ENCODE data around the gene LMX1B. TPM values are rescaled to one million over a fixed set of nuclear protein-coding genes. Genes with fewer than 3 reads are reported as not detected.

Gene LMX1B
- total RNA-seq, 1 experiment from 2014 or later, result 12.4 TPM

- ChIA-PET CTCF (interaction anchor here (0.7 to 8.8 kb wide), 5 partner anchors 15 to 193 kb away, joined by 3 to 112 read pairs (median 52); no protein-coding TSS in a partner anchor), POLR2A (no interaction called here)
- Mint-ChIP-seq H3K36me3 (no peaks in the 10 kb centered on the region), H3K4me1 (peaks cover 59% of the 10 kb centered on the region), H3K27ac (no peak overlapping the region), H3K9me3 (no peaks in the 10 kb centered on the region), H3K27me3 (ENCODE audit: low read depth) (peaks cover 83% of the 10 kb centered on the region), H3K4me3 (peak overlapping the region; percentile 48)
- DNase-seq (ENCODE audit: low spot score) (no peak), ATAC-seq (no peak)
- TF ChIP-seq ZNF423 (CRISPR knock-in tag; IDR thresholded peaks at IDR 0.05), result no peak
- TF ChIP-seq, protein P1, sequence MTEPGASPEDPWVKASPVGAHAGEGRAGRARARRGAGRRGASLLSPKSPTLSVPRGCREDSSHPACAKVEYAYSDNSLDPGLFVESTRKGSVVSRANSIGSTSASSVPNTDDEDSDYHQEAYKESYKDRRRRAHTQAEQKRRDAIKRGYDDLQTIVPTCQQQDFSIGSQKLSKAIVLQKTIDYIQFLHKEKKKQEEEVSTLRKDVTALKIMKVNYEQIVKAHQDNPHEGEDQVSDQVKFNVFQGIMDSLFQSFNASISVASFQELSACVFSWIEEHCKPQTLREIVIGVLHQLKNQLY (CRISPR knock-in tag; IDR thresholded peaks at IDR 0.05), result no peak
- TF ChIP-seq, protein P2, sequence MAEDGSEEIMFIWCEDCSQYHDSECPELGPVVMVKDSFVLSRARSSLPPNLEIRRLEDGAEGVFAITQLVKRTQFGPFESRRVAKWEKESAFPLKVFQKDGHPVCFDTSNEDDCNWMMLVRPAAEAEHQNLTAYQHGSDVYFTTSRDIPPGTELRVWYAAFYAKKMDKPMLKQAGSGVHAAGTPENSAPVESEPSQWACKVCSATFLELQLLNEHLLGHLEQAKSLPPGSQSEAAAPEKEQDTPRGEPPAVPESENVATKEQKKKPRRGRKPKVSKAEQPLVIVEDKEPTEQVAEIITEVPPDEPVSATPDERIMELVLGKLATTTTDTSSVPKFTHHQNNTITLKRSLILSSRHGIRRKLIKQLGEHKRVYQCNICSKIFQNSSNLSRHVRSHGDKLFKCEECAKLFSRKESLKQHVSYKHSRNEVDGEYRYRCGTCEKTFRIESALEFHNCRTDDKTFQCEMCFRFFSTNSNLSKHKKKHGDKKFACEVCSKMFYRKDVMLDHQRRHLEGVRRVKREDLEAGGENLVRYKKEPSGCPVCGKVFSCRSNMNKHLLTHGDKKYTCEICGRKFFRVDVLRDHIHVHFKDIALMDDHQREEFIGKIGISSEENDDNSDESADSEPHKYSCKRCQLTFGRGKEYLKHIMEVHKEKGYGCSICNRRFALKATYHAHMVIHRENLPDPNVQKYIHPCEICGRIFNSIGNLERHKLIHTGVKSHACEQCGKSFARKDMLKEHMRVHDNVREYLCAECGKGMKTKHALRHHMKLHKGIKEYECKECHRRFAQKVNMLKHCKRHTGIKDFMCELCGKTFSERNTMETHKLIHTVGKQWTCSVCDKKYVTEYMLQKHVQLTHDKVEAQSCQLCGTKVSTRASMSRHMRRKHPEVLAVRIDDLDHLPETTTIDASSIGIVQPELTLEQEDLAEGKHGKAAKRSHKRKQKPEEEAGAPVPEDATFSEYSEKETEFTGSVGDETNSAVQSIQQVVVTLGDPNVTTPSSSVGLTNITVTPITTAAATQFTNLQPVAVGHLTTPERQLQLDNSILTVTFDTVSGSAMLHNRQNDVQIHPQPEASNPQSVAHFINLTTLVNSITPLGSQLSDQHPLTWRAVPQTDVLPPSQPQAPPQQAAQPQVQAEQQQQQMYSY (CRISPR knock-in tag; IDR thresholded peaks at IDR 0.05), result peak; percentile 91
Observed at GRCh38 chr9:126675147-126675467, 61.4 kb downstream of the LMX1B start.

DNA sequence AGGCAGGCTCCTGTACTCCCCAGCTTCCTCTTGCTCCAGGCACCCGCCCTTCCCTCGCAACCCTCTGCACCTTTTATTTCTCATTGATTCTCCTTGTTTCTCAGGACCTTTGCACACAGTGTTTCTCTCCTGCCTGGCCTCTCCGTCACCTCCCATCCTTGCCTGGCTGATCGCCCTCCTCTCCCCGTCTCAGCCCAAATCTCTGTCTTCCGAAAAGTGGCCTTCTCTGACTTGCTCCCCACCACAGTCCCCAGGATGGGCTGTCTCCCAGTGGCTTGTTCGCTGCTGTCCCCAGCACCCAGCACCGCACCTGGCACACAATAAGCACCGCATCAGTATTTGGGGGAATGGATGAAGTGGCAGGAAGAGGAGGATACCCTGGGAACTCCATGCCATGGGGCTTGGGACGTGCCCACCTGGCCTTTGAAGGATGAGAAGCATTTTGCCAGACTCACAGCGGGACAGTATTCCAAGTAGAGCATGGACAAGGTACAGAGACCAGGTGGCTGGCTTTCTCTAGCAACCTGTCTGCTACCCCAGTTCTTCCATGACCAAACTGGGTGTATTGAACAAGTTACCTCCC, 62.5 kb downstream of the LMX1B start:
- ATAC-seq, result peak; percentile 0; the same call in 1 of the 2 replicates
- Mint-ChIP-seq H3K36me3 (no peaks in the 10 kb centered on the region), H3K4me3 (peak overlapping the region; percentile 54), H3K4me1 (peaks cover 66% of the 10 kb centered on the region), H3K27me3 (ENCODE audit: low read depth) (peaks cover 91% of the 10 kb centered on the region), H3K9me3 (no peaks in the 10 kb centered on the region), H3K27ac (no peak overlapping the region)
- TF ChIP-seq, protein P3, sequence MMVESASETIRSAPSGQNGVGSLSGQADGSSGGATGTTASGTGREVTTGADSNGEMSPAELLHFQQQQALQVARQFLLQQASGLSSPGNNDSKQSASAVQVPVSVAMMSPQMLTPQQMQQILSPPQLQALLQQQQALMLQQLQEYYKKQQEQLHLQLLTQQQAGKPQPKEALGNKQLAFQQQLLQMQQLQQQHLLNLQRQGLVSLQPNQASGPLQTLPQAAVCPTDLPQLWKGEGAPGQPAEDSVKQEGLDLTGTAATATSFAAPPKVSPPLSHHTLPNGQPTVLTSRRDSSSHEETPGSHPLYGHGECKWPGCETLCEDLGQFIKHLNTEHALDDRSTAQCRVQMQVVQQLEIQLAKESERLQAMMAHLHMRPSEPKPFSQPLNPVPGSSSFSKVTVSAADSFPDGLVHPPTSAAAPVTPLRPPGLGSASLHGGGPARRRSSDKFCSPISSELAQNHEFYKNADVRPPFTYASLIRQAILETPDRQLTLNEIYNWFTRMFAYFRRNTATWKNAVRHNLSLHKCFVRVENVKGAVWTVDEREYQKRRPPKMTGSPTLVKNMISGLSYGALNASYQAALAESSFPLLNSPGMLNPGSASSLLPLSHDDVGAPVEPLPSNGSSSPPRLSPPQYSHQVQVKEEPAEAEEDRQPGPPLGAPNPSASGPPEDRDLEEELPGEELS (CRISPR knock-in tag; IDR thresholded peaks at IDR 0.05), result no peak
- TF ChIP-seq, protein P4, sequence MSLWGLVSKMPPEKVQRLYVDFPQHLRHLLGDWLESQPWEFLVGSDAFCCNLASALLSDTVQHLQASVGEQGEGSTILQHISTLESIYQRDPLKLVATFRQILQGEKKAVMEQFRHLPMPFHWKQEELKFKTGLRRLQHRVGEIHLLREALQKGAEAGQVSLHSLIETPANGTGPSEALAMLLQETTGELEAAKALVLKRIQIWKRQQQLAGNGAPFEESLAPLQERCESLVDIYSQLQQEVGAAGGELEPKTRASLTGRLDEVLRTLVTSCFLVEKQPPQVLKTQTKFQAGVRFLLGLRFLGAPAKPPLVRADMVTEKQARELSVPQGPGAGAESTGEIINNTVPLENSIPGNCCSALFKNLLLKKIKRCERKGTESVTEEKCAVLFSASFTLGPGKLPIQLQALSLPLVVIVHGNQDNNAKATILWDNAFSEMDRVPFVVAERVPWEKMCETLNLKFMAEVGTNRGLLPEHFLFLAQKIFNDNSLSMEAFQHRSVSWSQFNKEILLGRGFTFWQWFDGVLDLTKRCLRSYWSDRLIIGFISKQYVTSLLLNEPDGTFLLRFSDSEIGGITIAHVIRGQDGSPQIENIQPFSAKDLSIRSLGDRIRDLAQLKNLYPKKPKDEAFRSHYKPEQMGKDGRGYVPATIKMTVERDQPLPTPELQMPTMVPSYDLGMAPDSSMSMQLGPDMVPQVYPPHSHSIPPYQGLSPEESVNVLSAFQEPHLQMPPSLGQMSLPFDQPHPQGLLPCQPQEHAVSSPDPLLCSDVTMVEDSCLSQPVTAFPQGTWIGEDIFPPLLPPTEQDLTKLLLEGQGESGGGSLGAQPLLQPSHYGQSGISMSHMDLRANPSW (CRISPR knock-in tag; conservative IDR thresholded peaks at IDR 0.05; ENCODE audit: low read depth), result no peak
- TF ChIP-seq, protein P5, sequence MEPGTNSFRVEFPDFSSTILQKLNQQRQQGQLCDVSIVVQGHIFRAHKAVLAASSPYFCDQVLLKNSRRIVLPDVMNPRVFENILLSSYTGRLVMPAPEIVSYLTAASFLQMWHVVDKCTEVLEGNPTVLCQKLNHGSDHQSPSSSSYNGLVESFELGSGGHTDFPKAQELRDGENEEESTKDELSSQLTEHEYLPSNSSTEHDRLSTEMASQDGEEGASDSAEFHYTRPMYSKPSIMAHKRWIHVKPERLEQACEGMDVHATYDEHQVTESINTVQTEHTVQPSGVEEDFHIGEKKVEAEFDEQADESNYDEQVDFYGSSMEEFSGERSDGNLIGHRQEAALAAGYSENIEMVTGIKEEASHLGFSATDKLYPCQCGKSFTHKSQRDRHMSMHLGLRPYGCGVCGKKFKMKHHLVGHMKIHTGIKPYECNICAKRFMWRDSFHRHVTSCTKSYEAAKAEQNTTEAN (CRISPR knock-in tag; IDR thresholded peaks at IDR 0.05), result 0 out of 2 replicates have a peak, but pooled peaks have one; percentile 33
- no peak for DNase-seq (ENCODE audit: low spot score)
- ChIA-PET POLR2A (no interaction called here), CTCF (interaction anchor here (0.6 to 8.8 kb wide), 12 partner anchors 10 to 239 kb away, joined by 3 to 112 read pairs (median 10); no protein-coding TSS in a partner anchor)

DNA sequence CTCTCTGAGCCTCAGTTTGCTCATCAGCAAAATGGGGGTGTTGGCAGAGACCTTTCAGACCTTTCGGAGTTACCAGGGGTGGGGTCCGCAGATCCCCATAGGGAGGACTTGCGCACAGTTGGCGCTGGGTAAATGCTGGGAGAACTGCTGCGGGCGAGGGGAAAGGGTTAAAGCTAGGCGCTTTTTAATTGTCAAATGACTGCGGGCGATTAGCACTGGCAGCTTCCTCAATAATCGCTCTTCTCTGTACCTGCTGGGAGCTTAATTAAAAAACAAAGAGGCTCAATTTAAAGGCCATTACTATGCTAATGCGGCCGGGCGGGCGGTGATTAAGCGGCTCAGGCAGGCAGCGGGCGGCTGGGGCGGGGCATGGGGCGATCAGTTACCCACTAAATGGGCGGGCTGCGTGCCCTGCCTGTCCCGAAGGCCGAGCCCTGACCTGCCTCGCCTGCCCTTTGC, 63.0 kb downstream of the LMX1B start:
- Mint-ChIP-seq H3K4me3 (peak overlapping the region; percentile 58), H3K27ac (no peak overlapping the region), H3K4me1 (peaks cover 69% of the 10 kb centered on the region), H3K27me3 (ENCODE audit: low read depth) (peaks cover 95% of the 10 kb centered on the region), H3K36me3 (no peaks in the 10 kb centered on the region), H3K9me3 (no peaks in the 10 kb centered on the region)
- ATAC-seq, result peak; percentile 73
- CTCF ChIA-PET, result interaction anchor here (0.6 to 8.8 kb wide), 16 partner anchors 9 to 239 kb away, joined by 3 to 112 read pairs (median 6); no protein-coding TSS in a partner anchor
- DNase-seq (ENCODE audit: low spot score), result peak; percentile 93
- POLR2A ChIA-PET, result interaction anchor here (1.0 kb wide), 1 partner anchor 67 kb away, joined by 3 read pairs; no protein-coding TSS in a partner anchor
- TF ChIP-seq JUN (CRISPR knock-in tag; IDR thresholded peaks at IDR 0.05), result no peak
- TF ChIP-seq, protein P6, sequence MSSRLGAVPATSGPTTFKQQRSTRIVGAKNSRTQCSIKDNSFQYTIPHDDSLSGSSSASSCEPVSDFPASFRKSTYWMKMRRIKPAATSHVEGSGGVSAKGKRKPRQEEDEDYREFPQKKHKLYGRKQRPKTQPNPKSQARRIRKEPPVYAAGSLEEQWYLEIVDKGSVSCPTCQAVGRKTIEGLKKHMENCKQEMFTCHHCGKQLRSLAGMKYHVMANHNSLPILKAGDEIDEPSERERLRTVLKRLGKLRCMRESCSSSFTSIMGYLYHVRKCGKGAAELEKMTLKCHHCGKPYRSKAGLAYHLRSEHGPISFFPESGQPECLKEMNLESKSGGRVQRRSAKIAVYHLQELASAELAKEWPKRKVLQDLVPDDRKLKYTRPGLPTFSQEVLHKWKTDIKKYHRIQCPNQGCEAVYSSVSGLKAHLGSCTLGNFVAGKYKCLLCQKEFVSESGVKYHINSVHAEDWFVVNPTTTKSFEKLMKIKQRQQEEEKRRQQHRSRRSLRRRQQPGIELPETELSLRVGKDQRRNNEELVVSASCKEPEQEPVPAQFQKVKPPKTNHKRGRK (CRISPR knock-in tag; IDR thresholded peaks at IDR 0.05; ENCODE audit: borderline replicate concordance), result no peak
- TF ChIP-seq ELF4 (CRISPR knock-in tag; IDR thresholded peaks at IDR 0.05; ENCODE audit: low read depth), result no peak
- no peak for TF ChIP-seq KAT7 (CRISPR knock-in tag; IDR thresholded peaks at IDR 0.05; ENCODE audit: borderline replicate concordance)
- TF ChIP-seq ATF1 (CRISPR knock-in tag; IDR thresholded peaks at IDR 0.05), result no peak
- TF ChIP-seq PRRX2 (CRISPR knock-in tag; IDR thresholded peaks at IDR 0.05), result no peak
- no peak for TF ChIP-seq SMAD4 (CRISPR knock-in tag; IDR thresholded peaks at IDR 0.05)
- TF ChIP-seq CREB1 (CRISPR knock-in tag; IDR thresholded peaks at IDR 0.05), result no peak
- TF ChIP-seq, protein P7, sequence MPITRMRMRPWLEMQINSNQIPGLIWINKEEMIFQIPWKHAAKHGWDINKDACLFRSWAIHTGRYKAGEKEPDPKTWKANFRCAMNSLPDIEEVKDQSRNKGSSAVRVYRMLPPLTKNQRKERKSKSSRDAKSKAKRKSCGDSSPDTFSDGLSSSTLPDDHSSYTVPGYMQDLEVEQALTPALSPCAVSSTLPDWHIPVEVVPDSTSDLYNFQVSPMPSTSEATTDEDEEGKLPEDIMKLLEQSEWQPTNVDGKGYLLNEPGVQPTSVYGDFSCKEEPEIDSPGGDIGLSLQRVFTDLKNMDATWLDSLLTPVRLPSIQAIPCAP (CRISPR knock-in tag; IDR thresholded peaks at IDR 0.05), result no peak

All from WTC11 (cell line).